Smooth muscle cell (in vitro differentiated cells): Measurements from ENCODE around the gene RSPO4. TPM values are rescaled to one million over a fixed set of nuclear protein-coding genes. Genes with fewer than 3 reads are reported as not detected.

Experiments
- DNase-seq: peaks from one replicate; lab custom pipeline; 2025; ENCODE audit not compliant: unreplicated experiment; lab: John Stamatoyannopoulos, UW
- H2AFZ ChIP-seq: fragments of 200-600 bp; sonication (generic); 2 replicates; pipeline ENCODE4 v1.6.0; 2016; ENCODE audit warnings: antibody characterized with exemption, low read depth, mild to moderate bottlenecking
- H3F3A ChIP-seq: fragments of 200-600 bp; sonication (generic); 2 replicates; pipeline ENCODE4 v1.6.0; 2017; ENCODE audit warnings: antibody characterized with exemption, low read depth
- H3K27ac ChIP-seq: fragments of 200-600 bp; sonication (generic); 2 replicates; pipeline ENCODE4 v1.5.1; 2016; ENCODE audit warnings: low read depth, mild to moderate bottlenecking
- H3K27me3 ChIP-seq: fragments of 200-600 bp; sonication (generic); 2 replicates; pipeline ENCODE4 v1.6.1; 2016; ENCODE audit warnings: low read depth, mild to moderate bottlenecking
- H3K36me3 ChIP-seq: fragments of 200-600 bp; sonication (generic); 2 replicates; pipeline ENCODE4 v1.5.1; 2016; ENCODE audit warnings: low read depth
- H3K4me1 ChIP-seq: fragments of 200-600 bp; sonication (generic); 2 replicates; pipeline ENCODE4 v1.5.1; 2016; ENCODE audit warnings: low read depth
- H3K4me2 ChIP-seq: fragments of 200-600 bp; sonication (generic); 2 replicates; pipeline ENCODE4 v1.6.0; 2016; ENCODE audit warnings: mild to moderate bottlenecking
- H3K4me3 ChIP-seq: fragments of 200-600 bp; sonication (generic); 2 replicates; pipeline ENCODE4 v1.5.1; 2016; ENCODE audit warnings: mild to moderate bottlenecking
- H3K79me2 ChIP-seq: fragments of 200-600 bp; sonication (generic); 2 replicates; pipeline ENCODE4 v1.6.0; 2016; ENCODE audit warnings: low read depth, mild to moderate bottlenecking
- H3K9ac ChIP-seq: fragments of 200-600 bp; sonication (generic); 2 replicates; pipeline ENCODE4 v1.6.0; 2016; ENCODE audit warnings: low read depth
- H3K9me3 ChIP-seq: fragments of 200-600 bp; sonication (generic); replicated peaks from 2 replicates; pipeline ENCODE4 v1.5.1; 2016; ENCODE audit warnings: low read depth
- H4K20me1 ChIP-seq: fragments of 200-600 bp; sonication (generic); 2 replicates; pipeline ENCODE4 v1.6.0; 2016; ENCODE audit warnings: low read depth
- WGBS: methylation state at CpG from one replicate; pipeline ENCODE4 v1.1.7; 2016; ENCODE audit warnings: low lambda C conversion rate; 5-methylcytosine and 5-hydroxymethylcytosine counted together
- polyA plus RNA-seq: library from polyadenylated mRNA; unstranded; fragments of >200 nt; fragmentation: Nextera tagmentation; extraction: Ambion mirVana; gene quantifications from 2 replicates; pipeline ENCODE4 v1.2.1, GENCODE V29; 2016
- total RNA-seq: library from RNA; depleted of rRNA; stranded (reverse); fragments of >200 nt; gene quantifications from 2 replicates; pipeline ENCODE4 v1.2.3, GENCODE V29; 2014
- TF ChIP-seq, protein P1 (sequence below): fragments of 200-600 bp; sonication (generic); IDR thresholded peaks from 2 replicates; pipeline ENCODE4 v1.5.1; 2017; ENCODE audit warnings: borderline replicate concordance, mild to moderate bottlenecking, antibody characterized with exemption; ENCODE audit not compliant: insufficient read depth, poor library complexity, severe bottlenecking

The RSPO4 gene
- total and polyA plus RNA-seq, 2 experiments from 2014 or later = 1.3 to 5.0 TPM

DNA sequence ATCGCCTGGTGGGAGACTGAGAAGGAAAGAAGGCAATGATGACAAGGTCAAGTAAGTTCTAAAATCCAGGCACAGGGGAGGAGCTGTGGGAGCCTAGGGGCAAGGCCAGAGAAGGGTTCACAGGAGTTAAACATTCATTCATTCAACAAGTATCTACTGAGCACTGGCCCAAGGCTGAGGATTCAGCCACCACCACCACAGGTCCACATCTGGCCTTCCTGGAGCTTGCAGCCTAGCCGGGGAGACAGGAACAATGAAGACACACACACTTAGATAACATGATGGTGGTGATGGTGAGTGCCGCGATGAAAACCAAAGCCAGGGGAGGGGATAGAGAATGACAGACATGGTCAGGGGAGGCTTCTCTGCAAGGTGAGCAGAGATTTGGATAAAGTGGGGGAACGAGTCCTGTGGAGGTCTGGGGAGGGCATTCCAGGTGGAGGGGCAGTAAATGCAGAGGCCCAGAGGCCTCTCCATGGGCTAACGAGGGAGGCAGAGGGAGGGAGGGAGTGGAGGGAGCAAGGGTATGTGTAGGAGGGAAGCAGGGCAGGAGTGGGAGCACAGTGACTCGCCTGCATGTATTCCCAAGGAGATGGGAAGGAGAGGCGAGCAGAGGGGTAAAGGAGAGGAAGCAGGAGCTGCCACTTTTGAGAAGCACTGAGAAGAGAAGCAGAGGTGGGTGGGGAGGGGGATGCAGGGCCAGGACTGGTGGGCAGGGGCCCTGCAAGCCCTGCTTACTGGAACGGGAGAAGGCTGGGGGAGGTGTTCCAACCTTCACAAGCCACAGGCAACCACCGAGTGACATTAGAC is 10.5 kb upstream of the RSPO4 start:
- 60% methylated on average over 10 of the region's 10 CpGs for WGBS
- TF ChIP-seq, protein P1, sequence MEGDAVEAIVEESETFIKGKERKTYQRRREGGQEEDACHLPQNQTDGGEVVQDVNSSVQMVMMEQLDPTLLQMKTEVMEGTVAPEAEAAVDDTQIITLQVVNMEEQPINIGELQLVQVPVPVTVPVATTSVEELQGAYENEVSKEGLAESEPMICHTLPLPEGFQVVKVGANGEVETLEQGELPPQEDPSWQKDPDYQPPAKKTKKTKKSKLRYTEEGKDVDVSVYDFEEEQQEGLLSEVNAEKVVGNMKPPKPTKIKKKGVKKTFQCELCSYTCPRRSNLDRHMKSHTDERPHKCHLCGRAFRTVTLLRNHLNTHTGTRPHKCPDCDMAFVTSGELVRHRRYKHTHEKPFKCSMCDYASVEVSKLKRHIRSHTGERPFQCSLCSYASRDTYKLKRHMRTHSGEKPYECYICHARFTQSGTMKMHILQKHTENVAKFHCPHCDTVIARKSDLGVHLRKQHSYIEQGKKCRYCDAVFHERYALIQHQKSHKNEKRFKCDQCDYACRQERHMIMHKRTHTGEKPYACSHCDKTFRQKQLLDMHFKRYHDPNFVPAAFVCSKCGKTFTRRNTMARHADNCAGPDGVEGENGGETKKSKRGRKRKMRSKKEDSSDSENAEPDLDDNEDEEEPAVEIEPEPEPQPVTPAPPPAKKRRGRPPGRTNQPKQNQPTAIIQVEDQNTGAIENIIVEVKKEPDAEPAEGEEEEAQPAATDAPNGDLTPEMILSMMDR = no peak
- DNase-seq = no peak
- no peak overlapping the region for H3K4me2 ChIP-seq
- H3K27me3 ChIP-seq = no peaks in the 10 kb centered on the region
- H3K36me3 ChIP-seq = no peaks in the 10 kb centered on the region
- no peaks in the 10 kb centered on the region for H3K4me1 ChIP-seq
- H3F3A ChIP-seq = no peaks in the 10 kb centered on the region
- H3K4me3 ChIP-seq = no peak overlapping the region
- no peaks in the 10 kb centered on the region for H4K20me1 ChIP-seq
- no peaks in the 10 kb centered on the region for H3K9me3 ChIP-seq
- no peak overlapping the region for H3K9ac ChIP-seq
- no peaks in the 10 kb centered on the region for H3K79me2 ChIP-seq
- H3K27ac ChIP-seq = no peak overlapping the region
- no peak overlapping the region for H2AFZ ChIP-seq

DNA sequence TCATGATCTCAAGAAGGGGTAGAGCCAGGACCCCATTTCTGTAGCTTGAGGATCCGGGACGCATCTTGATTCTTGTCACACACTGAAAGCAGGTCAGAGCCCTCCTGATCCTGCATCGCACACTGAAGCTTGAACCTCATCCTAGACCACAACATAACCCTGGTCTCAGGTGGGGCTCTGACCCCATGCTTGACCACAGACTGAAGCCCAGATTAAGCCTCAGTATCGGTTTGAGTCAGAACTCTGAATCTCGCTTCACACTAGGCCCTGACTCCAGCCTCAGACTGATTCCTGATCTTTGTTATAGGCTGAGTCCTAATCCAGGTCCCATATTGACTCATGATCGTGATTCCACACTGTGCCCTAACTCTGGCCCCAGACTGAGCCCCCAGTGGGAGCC is 8.5 kb upstream of the RSPO4 start:
- Histone ChIP-seq H3K27ac (no peak overlapping the region), H3K79me2 (no peaks in the 10 kb centered on the region), H3F3A (no peaks in the 10 kb centered on the region), H3K36me3 (no peaks in the 10 kb centered on the region), H3K9me3 (no peaks in the 10 kb centered on the region), H4K20me1 (no peaks in the 10 kb centered on the region), H3K9ac (no peak overlapping the region), H3K4me3 (no peak overlapping the region), H3K4me2 (no peak overlapping the region), H3K4me1 (no peaks in the 10 kb centered on the region), H3K27me3 (no peaks in the 10 kb centered on the region), H2AFZ (no peak overlapping the region)
- no peak for DNase-seq
- WGBS = 93% methylated on average over 6 of the region's 6 CpGs
- TF ChIP-seq, protein P1 = no peak

DNA sequence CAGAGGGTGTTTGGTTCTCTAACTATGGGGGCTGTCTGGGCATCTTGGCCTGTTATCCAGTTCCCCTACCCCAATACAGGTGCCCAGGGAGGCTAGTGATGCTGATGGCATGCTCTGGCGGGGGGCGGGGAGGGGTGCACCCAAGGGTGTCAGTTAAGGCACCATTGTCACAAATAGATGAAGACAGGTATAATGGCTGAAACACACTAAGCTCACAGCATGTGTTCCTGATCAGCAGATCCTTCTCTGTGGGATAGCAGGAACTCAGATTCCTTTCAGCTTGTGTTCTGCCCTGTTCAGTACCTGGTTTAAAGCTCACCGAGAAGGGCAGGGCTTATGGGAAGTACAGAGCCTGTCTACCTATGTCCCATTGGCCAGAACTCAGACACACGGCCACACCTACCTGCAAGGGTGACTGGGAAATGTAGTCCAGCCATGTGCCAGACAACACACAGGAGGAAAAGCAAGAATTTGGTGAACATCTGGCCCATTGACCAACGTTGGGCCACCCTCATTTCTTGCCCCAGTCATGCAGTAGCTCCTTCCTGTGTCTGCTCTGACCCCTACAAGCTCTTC is 3.4 kb upstream of the RSPO4 start:
- H3K4me3 ChIP-seq = no peak overlapping the region
- 52% methylated on average over 5 of the region's 5 CpGs for WGBS
- H3K9me3 ChIP-seq = no peaks in the 10 kb centered on the region
- H3K27ac ChIP-seq = no peak overlapping the region
- no peak overlapping the region for H3K4me2 ChIP-seq
- no peaks in the 10 kb centered on the region for H3K36me3 ChIP-seq
- DNase-seq = no peak
- peaks cover 3% of the 10 kb centered on the region for H3K4me1 ChIP-seq
- no peak overlapping the region for H3K9ac ChIP-seq
- H2AFZ ChIP-seq = peak overlapping the region; percentile 63
- H3K27me3 ChIP-seq = no peaks in the 10 kb centered on the region
- H3F3A ChIP-seq = no peaks in the 10 kb centered on the region
- H4K20me1 ChIP-seq = no peaks in the 10 kb centered on the region
- peaks cover 3% of the 10 kb centered on the region for H3K79me2 ChIP-seq
- TF ChIP-seq, protein P1 = no peak
